Neuron (in vitro differentiated cells): Measurements from ENCODE around the gene SF3A2.

Experiments used
- H2AFZ ChIP-seq: one replicate; pipeline ENCODE4 v1.6.1; 2013; ENCODE audit warnings: low read depth, mild to moderate bottlenecking, inconsistent platforms, low read length, moderate library complexity
- H3K27me3 ChIP-seq: one replicate; pipeline ENCODE4 v1.6.1; 2013; ENCODE audit warnings: low read length; ENCODE audit not compliant: insufficient read depth
- H3K36me3 ChIP-seq: one replicate; pipeline ENCODE4 v1.6.1; 2013; ENCODE audit warnings: low read length; ENCODE audit not compliant: insufficient read depth
- H3K4me1 ChIP-seq: one replicate; pipeline ENCODE4 v1.6.1; 2013; ENCODE audit warnings: low read length; ENCODE audit not compliant: insufficient read depth
- H3K4me3 ChIP-seq: 2 replicates; pipeline ENCODE4 v1.5.1; 2013; ENCODE audit warnings: mild to moderate bottlenecking, low read length, moderate library complexity
- H3K9me3 ChIP-seq: one replicate; pipeline ENCODE4 v1.6.1; 2013; ENCODE audit warnings: low read length

SF3A2 gene

GRCh38 chr19:2243274-2244124 lies 6.9 kb downstream of the SF3A2 start:
- H3K4me1 ChIP-seq: peaks cover 29% of the 10 kb centered on the region
- H3K36me3 ChIP-seq: peaks cover 57% of the 10 kb centered on the region

GRCh38 chr19:2244125-2244411 lies 7.4 kb downstream of the SF3A2 start:
- Histone ChIP-seq H3K27me3 (no peaks in the 10 kb centered on the region), H3K4me1 (peaks cover 25% of the 10 kb centered on the region), H2AFZ (no peak overlapping the region), H3K4me3 (no peak overlapping the region), H3K36me3 (peaks cover 63% of the 10 kb centered on the region), H3K9me3 (no peaks in the 10 kb centered on the region)

More at GRCh38 chr19:2243274-2244124, 6.9 kb downstream of the SF3A2 start:
- Histone ChIP-seq H3K4me3 (no peak overlapping the region), H2AFZ (no peak overlapping the region), H3K9me3 (no peaks in the 10 kb centered on the region), H3K27me3 (no peaks in the 10 kb centered on the region)

DNA sequence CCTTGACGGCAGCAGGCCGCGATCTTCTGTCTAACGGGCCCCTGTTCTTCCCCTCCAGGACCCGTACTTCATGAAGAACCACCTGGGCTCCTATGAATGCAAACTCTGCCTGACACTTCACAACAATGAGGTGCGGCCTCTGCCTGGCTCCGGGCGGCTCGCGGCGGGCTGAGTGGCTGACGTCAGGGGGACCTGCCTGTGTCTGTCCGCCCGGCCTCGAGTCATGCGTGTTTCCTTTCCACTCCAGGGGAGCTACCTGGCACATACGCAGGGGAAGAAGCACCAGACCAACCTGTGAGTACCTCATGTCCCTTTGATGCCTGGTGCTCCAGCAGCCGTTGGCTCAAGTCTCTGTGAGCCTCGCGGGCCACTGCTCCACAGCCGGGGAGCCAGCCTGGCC lies 7.9 kb downstream of the SF3A2 start:
- Histone ChIP-seq H2AFZ (no peak overlapping the region), H3K36me3 (peaks cover 67% of the 10 kb centered on the region), H3K27me3 (no peaks in the 10 kb centered on the region), H3K9me3 (no peaks in the 10 kb centered on the region), H3K4me1 (peaks cover 21% of the 10 kb centered on the region), H3K4me3 (no peak overlapping the region)

DNA sequence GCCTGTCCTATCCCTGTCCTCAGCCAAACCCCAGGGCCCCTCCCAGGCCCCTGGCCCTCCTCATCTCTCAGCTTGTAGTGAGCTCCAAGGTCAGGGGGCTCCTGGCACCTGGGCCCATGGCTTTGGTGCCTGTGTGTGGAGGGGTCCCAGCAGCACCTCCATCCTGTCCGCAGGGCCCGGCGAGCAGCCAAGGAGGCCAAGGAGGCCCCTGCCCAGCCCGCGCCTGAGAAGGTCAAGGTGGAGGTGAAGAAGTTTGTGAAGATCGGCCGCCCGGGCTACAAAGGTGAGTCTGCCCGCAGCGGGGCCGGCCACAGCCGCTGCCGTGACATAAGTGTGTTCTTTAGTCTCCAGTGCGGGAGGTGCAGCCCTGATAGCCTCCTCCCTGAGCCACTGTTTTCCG lies 8.6 kb downstream of the SF3A2 start:
- peaks cover 13% of the 10 kb centered on the region for H3K4me1 ChIP-seq
- H3K27me3 ChIP-seq: no peaks in the 10 kb centered on the region
- H3K9me3 ChIP-seq: peaks cover 3% of the 10 kb centered on the region
- H3K36me3 ChIP-seq: peaks cover 71% of the 10 kb centered on the region
- H3K4me3 ChIP-seq: no peak overlapping the region
- H2AFZ ChIP-seq: no peak overlapping the region

DNA sequence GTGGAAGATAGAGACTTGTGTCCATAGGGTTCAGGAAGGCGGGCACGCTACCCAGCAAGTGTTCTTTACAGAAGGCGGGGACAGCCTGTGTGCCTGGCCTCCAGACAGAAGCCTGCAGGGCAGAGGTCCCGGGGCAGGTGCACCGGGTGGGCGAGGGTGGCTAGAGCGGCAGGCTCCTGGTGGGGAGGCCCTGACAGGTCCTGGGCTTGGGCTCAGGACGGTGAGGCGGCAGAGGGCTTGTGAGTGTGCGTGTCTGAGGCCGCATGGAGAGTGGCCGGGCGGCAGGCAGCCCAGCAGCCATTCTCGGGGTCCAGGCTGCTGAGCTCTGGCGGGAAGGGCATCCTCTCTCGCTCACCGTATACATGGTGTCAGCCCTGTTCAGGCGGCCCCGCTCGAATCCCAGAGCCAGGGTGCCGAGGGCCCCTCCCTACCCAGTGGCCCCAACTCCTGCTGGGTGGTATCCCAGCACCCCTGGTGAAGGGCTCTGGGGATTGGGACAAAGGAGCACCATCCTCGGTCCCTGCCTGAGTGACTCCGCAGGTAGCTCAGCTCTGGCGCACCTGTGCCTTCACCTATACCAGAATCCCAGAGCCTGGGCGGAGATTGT lies 9.5 kb downstream of the SF3A2 start:
- peaks cover 7% of the 10 kb centered on the region for H3K9me3 ChIP-seq
- peaks cover 6% of the 10 kb centered on the region for H3K4me1 ChIP-seq
- H3K27me3 ChIP-seq: no peaks in the 10 kb centered on the region
- H3K36me3 ChIP-seq: peaks cover 78% of the 10 kb centered on the region
- H2AFZ ChIP-seq: no peak overlapping the region
- H3K4me3 ChIP-seq: no peak overlapping the region

DNA sequence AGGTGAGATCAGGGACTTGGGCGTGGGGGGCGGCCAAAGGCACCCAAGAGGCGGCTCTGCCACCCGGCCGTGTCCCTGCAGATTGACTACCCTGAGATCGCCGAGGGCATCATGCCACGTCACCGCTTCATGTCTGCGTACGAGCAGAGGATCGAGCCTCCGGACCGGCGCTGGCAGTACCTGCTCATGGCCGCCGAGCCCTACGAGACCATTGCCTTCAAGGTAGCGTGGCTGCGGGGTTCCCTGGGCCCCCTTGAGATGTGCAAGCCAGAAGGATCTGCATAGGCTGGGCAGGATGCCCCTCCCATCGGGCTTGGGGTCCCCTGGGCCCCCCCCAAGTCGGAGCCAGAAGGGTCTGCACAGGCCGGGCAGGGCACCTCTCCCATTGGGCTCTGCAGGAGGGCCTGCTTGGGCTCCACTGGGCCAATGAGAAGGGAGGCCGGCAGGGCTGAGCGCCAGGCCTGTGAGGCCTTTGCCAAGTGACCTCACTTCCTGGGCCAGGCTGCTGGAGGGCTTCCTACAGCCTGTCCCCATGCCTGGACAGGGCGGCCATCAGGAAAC lies 10.3 kb downstream of the SF3A2 start:
- no peaks in the 10 kb centered on the region for H3K27me3 ChIP-seq
- H2AFZ ChIP-seq: no peak overlapping the region
- no peaks in the 10 kb centered on the region for H3K4me1 ChIP-seq
- peaks cover 12% of the 10 kb centered on the region for H3K9me3 ChIP-seq
- H3K36me3 ChIP-seq: peaks cover 82% of the 10 kb centered on the region
- H3K4me3 ChIP-seq: no peak overlapping the region

- Histone ChIP-seq H3K9me3 (peaks cover 12% of the 10 kb centered on the region), H3K36me3 (peaks cover 81% of the 10 kb centered on the region), H2AFZ (no peak overlapping the region), H3K27me3 (no peaks in the 10 kb centered on the region), H3K4me1 (no peaks in the 10 kb centered on the region), H3K4me3 (no peak overlapping the region)
Observed at GRCh38 chr19:2247433-2248101, 10.9 kb downstream of the SF3A2 start.

DNA sequence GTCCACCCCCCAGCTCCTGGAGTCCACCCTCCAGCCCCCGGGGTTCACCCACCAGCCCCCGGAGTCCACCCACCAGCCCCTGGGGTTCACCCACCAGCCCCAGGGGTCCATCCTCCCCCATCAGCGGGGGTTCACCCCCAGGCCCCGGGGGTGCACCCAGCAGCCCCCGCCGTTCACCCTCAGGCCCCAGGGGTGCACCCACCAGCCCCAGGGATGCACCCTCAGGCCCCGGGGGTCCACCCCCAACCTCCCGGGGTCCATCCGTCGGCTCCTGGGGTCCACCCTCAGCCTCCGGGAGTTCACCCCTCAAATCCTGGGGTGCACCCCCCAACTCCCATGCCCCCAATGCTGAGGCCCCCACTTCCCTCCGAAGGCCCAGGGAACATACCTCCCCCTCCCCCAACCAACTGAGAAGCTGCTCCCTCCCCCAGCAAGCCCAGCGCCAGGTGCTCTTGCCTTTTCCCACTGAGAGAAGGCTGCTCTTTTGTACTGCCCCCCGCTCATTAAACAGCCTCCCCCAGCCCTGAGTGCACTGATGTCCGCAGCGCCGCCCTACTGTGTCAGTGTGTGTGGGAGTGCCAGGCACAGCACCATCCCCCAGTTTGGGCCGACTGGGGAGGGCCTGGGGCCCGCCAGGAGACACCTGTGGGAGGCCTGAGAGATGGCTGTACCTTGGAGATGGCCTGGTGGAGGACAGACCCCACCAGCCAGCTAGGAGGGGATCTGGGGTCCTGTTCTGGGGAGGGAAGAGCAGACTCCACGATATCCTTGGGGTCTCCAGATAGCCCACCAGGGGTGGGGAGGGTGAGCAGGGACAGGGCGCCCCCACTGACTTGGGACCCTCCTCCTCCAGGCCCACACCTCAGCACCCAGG lies 11.7 kb downstream of the SF3A2 start:
- Histone ChIP-seq H3K4me1 (no peaks in the 10 kb centered on the region), H3K4me3 (no peak overlapping the region), H3K36me3 (peaks cover 73% of the 10 kb centered on the region), H2AFZ (no peak overlapping the region), H3K27me3 (no peaks in the 10 kb centered on the region), H3K9me3 (peaks cover 12% of the 10 kb centered on the region)

DNA sequence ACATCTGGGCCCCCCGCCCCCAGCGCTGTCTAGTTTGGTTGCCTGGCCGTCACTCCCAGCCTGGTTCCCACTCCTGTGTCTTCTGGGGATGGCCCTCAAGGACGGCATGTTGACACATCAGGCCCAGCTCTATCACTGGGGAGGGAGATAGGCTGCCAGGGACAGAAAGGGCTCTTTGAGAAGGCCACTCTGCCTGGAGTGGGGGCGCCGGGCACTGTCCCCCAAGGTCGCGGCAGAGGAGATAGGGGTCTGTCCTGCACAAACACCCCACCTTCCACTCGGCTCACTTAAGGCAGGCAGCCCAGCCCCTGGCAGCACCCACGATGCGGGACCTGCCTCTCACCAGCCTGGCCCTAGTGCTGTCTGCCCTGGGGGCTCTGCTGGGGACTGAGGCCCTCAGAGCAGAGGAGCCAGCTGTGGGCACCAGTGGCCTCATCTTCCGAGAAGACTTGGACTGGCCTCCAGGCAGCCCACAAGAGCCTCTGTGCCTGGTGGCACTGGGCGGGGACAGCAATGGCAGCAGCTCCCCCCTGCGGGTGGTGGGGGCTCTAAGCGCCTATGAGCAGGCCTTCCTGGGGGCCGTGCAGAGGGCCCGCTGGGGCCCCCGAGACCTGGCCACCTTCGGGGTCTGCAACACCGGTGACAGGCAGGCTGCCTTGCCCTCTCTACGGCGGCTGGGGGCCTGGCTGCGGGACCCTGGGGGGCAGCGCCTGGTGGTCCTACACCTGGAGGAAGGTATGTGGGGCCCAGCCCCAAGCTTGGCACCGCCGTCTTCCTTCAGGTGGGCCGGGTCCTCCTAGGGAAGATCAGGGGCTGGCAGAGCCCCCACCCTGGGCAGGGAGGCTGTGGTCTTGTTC lies 12.6 kb downstream of the SF3A2 start, which contains the start of gene AMH:
AMH (plus strand) TSS at position 314 of the 857 bp plus-strand sequence; CDS start at position 324, 10 bp downstream.
- H3K36me3 ChIP-seq: peaks cover 64% of the 10 kb centered on the region

DNA sequence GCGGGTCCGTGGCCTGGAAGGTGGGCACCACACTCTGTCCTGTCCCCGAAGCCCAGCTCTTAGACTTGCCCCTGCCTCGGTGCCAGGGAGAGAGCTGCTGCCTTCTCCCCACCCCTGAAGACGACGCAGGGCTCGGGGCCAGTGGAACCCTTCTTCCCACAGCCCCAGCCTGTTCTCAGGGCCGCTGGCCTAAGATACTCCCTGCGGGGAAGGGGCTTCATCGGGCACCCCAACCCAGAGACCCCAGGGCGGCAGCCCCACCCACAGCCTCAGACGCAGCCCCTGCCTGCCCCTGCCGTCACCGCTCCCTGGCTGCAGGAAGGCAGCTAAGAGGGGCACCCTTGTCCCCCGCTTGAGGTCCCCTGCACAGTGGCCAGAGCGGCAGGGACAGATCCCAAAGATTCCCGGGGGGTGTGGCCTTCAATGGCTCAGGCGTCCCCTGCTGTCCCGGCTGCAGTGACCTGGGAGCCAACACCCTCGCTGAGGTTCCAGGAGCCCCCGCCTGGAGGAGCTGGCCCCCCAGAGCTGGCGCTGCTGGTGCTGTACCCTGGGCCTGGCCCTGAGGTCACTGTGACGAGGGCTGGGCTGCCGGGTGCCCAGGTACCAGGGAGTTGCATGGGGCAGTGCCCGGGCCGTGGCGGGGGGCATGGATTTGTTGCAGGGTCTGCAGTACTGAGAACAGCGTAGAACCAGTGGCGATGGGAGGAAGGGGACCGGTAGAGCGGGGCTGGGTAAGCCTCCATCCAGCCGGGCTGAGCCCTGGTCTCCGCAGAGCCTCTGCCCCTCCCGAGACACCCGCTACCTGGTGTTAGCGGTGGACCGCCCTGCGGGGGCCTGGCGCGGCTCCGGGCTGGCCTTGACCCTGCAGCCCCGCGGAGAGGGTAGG lies 13.5 kb downstream of the SF3A2 start:
- Histone ChIP-seq H3K36me3 (peaks cover 55% of the 10 kb centered on the region), H2AFZ (no peak overlapping the region), H3K9me3 (peaks cover 12% of the 10 kb centered on the region), H3K4me3 (no peak overlapping the region), H3K4me1 (no peaks in the 10 kb centered on the region), H3K27me3 (no peaks in the 10 kb centered on the region)

More for the DNA sequence above, 12.6 kb downstream of the SF3A2 start, which contains the start of gene AMH:
- Histone ChIP-seq H3K4me1 (no peaks in the 10 kb centered on the region), H3K4me3 (no peak within 1 kb of the TSS), H3K9me3 (peaks cover 12% of the 10 kb centered on the region), H2AFZ (no peak within 1 kb of the TSS), H3K27me3 (no peaks in the 10 kb centered on the region)

DNA sequence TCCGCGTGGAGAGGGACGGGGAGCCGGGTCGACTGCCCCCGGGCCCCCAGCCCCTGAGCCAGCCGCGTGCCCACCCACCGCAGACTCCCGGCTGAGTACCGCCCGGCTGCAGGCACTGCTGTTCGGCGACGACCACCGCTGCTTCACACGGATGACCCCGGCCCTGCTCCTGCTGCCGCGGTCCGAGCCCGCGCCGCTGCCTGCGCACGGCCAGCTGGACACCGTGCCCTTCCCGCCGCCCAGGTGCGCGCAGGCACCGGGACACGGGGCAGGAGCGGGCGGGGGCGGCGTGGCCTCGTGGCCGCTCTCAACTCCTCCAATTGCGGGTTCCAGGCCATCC lies 14.1 kb downstream of the SF3A2 start:
- Histone ChIP-seq H2AFZ (no peak overlapping the region), H3K4me1 (no peaks in the 10 kb centered on the region), H3K4me3 (no peak overlapping the region), H3K27me3 (no peaks in the 10 kb centered on the region), H3K36me3 (peaks cover 49% of the 10 kb centered on the region), H3K9me3 (peaks cover 12% of the 10 kb centered on the region)
